HepG2 (cell line): ENCODE results near the gene TMEM141. TPM values are rescaled to one million over a fixed set of nuclear protein-coding genes. Genes with fewer than 3 reads are reported as not detected.

Experiments
- CEBPG ChIP-seq: IDR thresholded peaks from 2 replicates; pipeline ENCODE4 v1.6.1; 2016
- HDAC6 ChIP-seq: fragments of 200-600 bp; sonication (generic); IDR thresholded peaks from 2 replicates; pipeline ENCODE4 v1.7.0; 2017; ENCODE audit warnings: mild to moderate bottlenecking, antibody characterized with exemption, low read length, low read depth
- MBD4 ChIP-seq: IDR thresholded peaks from 2 replicates; pipeline ENCODE4 v1.6.1; 2012; ENCODE audit warnings: low read length, inconsistent platforms, borderline replicate concordance
- MTF2 ChIP-seq: sonication (generic); formaldehyde crosslinking; IDR thresholded peaks from 2 replicates; pipeline ENCODE4 v1.5.0; 2020; ENCODE audit warnings: missing genetic modification reagents, borderline replicate concordance
- SRY ChIP-seq: sonication (generic); formaldehyde crosslinking; IDR thresholded peaks from 2 replicates; pipeline ENCODE4 v1.8.0; 2022; ENCODE audit warnings: mild to moderate bottlenecking, missing genetic modification reagents
- ZBTB7A ChIP-seq: sonication (generic); formaldehyde crosslinking; IDR thresholded peaks from 2 replicates; pipeline ENCODE4 v1.8.0; 2022; ENCODE audit warnings: mild to moderate bottlenecking, missing genetic modification reagents
- ZNF280D ChIP-seq: sonication (generic); formaldehyde crosslinking; IDR thresholded peaks from 2 replicates; pipeline ENCODE4 v1.5.1; 2020; ENCODE audit warnings: mild to moderate bottlenecking, missing genetic modification reagents
- ZNF547 ChIP-seq: sonication (generic); formaldehyde crosslinking; IDR thresholded peaks from 2 replicates; pipeline ENCODE4 v1.5.1; 2020; ENCODE audit warnings: mild to moderate bottlenecking, missing genetic modification reagents
- ZNF839 ChIP-seq: sonication (generic); formaldehyde crosslinking; IDR thresholded peaks from 2 replicates; pipeline ENCODE4 v1.4.0; 2020; ENCODE audit warnings: missing genetic modification reagents, mild to moderate bottlenecking, borderline replicate concordance
- polyA plus RNA-seq, 8 experiments: library from polyadenylated mRNA; depleted of rRNA in 3 of 8; stranded (reverse) in 7 of 8; unstranded in 1 of 8; fragments of >200 nt; fragmentation: Illumina TruSeq in 4 of 8; extraction: Trizol in 4 of 8; gene quantifications; 2 replicates each; pipeline versions ENCODE4 v1.2.1 to v1.2.3, GENCODE V29; 2011 to 2016; ENCODE audit warnings: low read depth in 4 of 8, missing spikeins in 1 of 8, mixed read lengths in 1 of 8; ENCODE audit not compliant: insufficient read depth in 1 of 8
- total RNA-seq, 5 experiments: library from RNA; depleted of rRNA; stranded (reverse); fragments of >200 nt; fragmentation: Illumina TruSeq; extraction: Trizol; gene quantifications; 2 replicates each; pipeline ENCODE4 v1.2.3, GENCODE V29; 2016; ENCODE audit warnings: low read depth in 1 of 5
- TF ChIP-seq, protein P1 (sequence below): sonication (generic); formaldehyde crosslinking; IDR thresholded peaks from 2 replicates; pipeline ENCODE4 v1.4.0; 2020; ENCODE audit warnings: missing genetic modification reagents, borderline replicate concordance
- TF ChIP-seq, protein P2 (sequence below): sonication (generic); formaldehyde crosslinking; IDR thresholded peaks from 2 replicates; pipeline ENCODE4 v1.5.0; 2020; ENCODE audit warnings: mild to moderate bottlenecking, missing genetic modification reagents, borderline replicate concordance
- TF ChIP-seq, protein P3 (sequence below), 2 experiments: sonication (generic) in 1 of 2; formaldehyde crosslinking in 1 of 2; IDR thresholded peaks; 2 replicates each; pipeline versions ENCODE4 v1.4.0 to v1.6.1; 2018 to 2020; ENCODE audit warnings: missing genetic modification reagents in 2 of 2, borderline replicate concordance in 1 of 2, low read depth in 1 of 2, mild to moderate bottlenecking in 1 of 2, missing biosample characterization in 1 of 2
- TF ChIP-seq, protein P4 (sequence below): sonication (generic); formaldehyde crosslinking; IDR thresholded peaks from 2 replicates; pipeline ENCODE4 v1.8.1; 2023; ENCODE audit warnings: mild to moderate bottlenecking, missing genetic modification reagents
- TF ChIP-seq, protein P5 (sequence below): sonication (generic); formaldehyde crosslinking; IDR thresholded peaks from 2 replicates; pipeline ENCODE4 v1.5.0; 2020; ENCODE audit warnings: missing genetic modification reagents

The TMEM141 gene
- total and polyA plus RNA-seq, 2 of the 13 experiments (the other 11 are each of a cell fraction or from before 2014, with no cell fraction given), result 81.0 to 202 TPM

DNA sequence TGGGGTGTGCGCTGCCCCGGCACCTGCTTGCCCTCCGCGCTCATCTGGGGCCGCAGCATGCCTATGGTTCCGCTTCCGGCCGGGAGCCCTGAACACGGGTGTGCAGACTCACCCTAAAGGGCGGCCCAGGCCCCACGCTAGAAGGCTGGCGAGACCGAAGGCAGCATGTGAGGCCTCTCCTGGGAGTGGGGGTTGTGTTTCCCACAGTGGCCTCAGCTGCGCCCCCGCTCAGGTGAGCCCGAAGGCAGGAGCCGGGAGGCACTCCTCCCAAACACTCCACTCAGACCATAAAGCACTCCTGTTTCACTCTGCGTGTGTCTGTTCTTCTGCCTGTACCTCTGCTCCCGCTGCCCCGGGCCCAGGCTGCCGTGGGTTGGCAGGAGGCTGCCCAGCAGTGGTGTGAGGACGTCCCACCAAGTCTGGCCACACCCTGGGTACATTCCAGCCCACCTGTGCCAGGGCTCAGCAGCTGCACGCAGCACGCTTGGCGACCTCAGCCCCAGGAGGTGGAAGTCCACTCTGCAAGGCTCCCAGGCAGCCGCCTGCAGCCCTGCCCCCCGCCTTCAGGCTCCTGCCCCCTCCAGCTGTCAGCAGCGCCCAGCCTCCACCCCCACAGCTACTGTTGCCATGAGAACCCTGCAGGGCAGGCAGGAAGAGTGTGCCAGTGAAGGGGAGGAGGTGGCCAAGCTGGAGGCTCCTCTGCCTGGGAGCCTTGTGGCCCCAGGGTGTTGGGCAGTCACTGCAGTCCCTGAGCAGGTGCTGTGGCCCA lies 49.9 kb downstream of the TMEM141 start (continued):
- TF ChIP-seq, protein P1, sequence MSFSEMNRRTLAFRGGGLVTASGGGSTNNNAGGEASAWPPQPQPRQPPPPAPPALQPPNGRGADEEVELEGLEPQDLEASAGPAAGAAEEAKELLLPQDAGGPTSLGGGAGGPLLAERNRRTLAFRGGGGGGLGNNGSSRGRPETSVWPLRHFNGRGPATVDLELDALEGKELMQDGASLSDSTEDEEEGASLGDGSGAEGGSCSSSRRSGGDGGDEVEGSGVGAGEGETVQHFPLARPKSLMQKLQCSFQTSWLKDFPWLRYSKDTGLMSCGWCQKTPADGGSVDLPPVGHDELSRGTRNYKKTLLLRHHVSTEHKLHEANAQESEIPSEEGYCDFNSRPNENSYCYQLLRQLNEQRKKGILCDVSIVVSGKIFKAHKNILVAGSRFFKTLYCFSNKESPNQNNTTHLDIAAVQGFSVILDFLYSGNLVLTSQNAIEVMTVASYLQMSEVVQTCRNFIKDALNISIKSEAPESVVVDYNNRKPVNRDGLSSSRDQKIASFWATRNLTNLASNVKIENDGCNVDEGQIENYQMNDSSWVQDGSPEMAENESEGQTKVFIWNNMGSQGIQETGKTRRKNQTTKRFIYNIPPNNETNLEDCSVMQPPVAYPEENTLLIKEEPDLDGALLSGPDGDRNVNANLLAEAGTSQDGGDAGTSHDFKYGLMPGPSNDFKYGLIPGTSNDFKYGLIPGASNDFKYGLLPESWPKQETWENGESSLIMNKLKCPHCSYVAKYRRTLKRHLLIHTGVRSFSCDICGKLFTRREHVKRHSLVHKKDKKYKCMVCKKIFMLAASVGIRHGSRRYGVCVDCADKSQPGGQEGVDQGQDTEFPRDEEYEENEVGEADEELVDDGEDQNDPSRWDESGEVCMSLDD (CRISPR knock-in tag), result no peak
- TF ChIP-seq MBD4, result no peak
- TF ChIP-seq, protein P2, sequence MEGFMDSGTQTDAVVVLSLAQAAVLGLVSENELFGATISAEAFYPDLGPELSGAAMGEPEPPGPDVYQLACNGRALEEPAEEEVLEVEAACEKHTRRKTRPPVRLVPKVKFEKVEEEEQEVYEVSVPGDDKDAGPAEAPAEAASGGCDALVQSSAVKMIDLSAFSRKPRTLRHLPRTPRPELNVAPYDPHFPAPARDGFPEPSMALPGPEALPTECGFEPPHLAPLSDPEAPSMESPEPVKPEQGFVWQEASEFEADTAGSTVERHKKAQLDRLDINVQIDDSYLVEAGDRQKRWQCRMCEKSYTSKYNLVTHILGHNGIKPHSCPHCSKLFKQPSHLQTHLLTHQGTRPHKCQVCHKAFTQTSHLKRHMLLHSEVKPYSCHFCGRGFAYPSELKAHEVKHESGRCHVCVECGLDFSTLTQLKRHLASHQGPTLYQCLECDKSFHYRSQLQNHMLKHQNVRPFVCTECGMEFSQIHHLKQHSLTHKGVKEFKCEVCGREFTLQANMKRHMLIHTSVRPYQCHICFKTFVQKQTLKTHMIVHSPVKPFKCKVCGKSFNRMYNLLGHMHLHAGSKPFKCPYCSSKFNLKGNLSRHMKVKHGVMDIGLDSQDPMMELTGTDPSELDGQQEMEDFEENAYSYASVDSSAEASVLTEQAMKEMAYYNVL (CRISPR knock-in tag), result peak; percentile 70; the same call in 1 of the 2 replicates
- TF ChIP-seq ZBTB7A (CRISPR knock-in tag), result peak; percentile 22; the same call in 1 of the 2 replicates
- no peak for TF ChIP-seq ZNF839 (CRISPR knock-in tag)
- no peak for TF ChIP-seq SRY (CRISPR knock-in tag)
- TF ChIP-seq, protein P3, sequence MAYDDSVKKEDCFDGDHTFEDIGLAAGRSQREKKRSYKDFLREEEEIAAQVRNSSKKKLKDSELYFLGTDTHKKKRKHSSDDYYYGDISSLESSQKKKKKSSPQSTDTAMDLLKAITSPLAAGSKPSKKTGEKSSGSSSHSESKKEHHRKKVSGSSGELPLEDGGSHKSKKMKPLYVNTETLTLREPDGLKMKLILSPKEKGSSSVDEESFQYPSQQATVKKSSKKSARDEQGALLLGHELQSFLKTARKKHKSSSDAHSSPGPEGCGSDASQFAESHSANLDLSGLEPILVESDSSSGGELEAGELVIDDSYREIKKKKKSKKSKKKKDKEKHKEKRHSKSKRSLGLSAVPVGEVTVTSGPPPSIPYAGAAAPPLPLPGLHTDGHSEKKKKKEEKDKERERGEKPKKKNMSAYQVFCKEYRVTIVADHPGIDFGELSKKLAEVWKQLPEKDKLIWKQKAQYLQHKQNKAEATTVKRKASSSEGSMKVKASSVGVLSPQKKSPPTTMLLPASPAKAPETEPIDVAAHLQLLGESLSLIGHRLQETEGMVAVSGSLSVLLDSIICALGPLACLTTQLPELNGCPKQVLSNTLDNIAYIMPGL (CRISPR knock-in tag; IDR thresholded peaks at IDR 0.05; ENCODE audit: borderline replicate concordance in 1 of 2, low read depth in 1 of 2), result 0 out of 4 replicates have a peak, but pooled peaks of 1 of the 2 experiments have one; percentile 37
- peak; percentile 71; the same call in 1 of the 2 replicates for TF ChIP-seq ZNF547
- TF ChIP-seq, protein P4, sequence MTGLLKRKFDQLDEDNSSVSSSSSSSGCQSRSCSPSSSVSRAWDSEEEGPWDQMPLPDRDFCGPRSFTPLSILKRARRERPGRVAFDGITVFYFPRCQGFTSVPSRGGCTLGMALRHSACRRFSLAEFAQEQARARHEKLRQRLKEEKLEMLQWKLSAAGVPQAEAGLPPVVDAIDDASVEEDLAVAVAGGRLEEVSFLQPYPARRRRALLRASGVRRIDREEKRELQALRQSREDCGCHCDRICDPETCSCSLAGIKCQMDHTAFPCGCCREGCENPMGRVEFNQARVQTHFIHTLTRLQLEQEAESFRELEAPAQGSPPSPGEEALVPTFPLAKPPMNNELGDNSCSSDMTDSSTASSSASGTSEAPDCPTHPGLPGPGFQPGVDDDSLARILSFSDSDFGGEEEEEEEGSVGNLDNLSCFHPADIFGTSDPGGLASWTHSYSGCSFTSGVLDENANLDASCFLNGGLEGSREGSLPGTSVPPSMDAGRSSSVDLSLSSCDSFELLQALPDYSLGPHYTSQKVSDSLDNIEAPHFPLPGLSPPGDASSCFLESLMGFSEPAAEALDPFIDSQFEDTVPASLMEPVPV (CRISPR knock-in tag), result 0 out of 2 replicates have a peak, but pooled peaks have one; percentile 52
- TF ChIP-seq, protein P5, sequence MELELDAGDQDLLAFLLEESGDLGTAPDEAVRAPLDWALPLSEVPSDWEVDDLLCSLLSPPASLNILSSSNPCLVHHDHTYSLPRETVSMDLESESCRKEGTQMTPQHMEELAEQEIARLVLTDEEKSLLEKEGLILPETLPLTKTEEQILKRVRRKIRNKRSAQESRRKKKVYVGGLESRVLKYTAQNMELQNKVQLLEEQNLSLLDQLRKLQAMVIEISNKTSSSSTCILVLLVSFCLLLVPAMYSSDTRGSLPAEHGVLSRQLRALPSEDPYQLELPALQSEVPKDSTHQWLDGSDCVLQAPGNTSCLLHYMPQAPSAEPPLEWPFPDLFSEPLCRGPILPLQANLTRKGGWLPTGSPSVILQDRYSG (CRISPR knock-in tag), result no peak
- no peak for TF ChIP-seq CEBPG (CRISPR knock-in tag)
- TF ChIP-seq ZNF280D (CRISPR knock-in tag), result no peak
- no peak for TF ChIP-seq MTF2 (CRISPR knock-in tag)
- no peak for TF ChIP-seq HDAC6
